Gastrocnemius medialis (tissue), 4 donors: ENCODE measurements around the gene GPAM.

Source experiments
- CTCF ChIP-seq, 5 experiments: fragments of 450-650 bp in 3 of 5; fragments of 200-600 bp in 2 of 5; sonication (generic) in 2 of 5; IDR thresholded peaks in 4 of 5; conservative IDR thresholded peaks in 1 of 5; 1 replicate in 4 of 5; 2 replicates in 1 of 5; pipeline ENCODE4 v1.5.1; 2016 to 2019; ENCODE audit warnings: antibody characterized with exemption in 5 of 5, mild to moderate bottlenecking in 3 of 5, moderate library complexity in 3 of 5
- POLR2A ChIP-seq, 2 donors: fragments of 450-650 bp; IDR thresholded peaks; one replicate each; pipeline ENCODE4 v1.6.1; 2017; ENCODE audit warnings: antibody characterized with exemption in 2 of 2, mild to moderate bottlenecking in 2 of 2, moderate library complexity in 2 of 2

GRCh38 chr10:112177247-112177646 is 6.3 kb downstream of the GPAM start:
- no peak for TF ChIP-seq CTCF (IDR thresholded peaks at IDR 0.05 in 4 of 5, conservative IDR thresholded peaks at IDR 0.05 in 1 of 5)
- no peak for TF ChIP-seq POLR2A (IDR thresholded peaks at IDR 0.05)
